ENCODE measurements around the gene SLC25A21. TPM values are rescaled to one million over a fixed set of nuclear protein-coding genes. Genes with fewer than 3 reads are reported as not detected.

Gene SLC25A21
- total and polyA plus RNA-seq, 10 donors = 0.06 to 1.1 (median 0.22) TPM; not detected in 2

DNA sequence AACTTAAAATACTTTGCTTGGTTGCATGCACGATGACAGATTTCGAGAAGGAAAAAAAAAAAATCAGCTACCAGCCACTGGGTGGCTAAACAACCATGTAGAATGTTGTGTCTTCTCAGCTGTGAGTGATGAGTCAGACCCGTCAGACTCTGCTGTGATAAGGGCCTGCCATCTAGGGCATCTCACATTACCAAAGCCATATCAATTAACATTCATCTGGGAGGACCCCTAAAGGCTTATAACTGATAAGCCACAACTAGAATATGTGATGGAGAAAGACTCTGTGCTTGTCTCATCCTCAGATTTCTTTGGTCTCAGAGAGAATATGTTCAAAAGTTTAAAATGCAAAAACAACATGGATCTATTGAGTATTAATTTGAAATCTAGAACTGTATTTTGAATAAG, 399.3 kb downstream of the SLC25A21 start:
- Histone ChIP-seq H3K4me3 (no peak overlapping the region), H3K27me3 (replicated peaks in 1 of 7) (no peaks in the 10 kb centered on the region), H3K27ac (no peak overlapping the region), H3K9me3 (peaks cover 0 to 3% (median 0%) of the 10 kb centered on the region in 8 donors), H3K36me3 (no peaks in the 10 kb centered on the region), H3K4me1 (no peaks in the 10 kb centered on the region)
- TF ChIP-seq CTCF (IDR thresholded peaks at IDR 0.05 in 8 of 11, conservative IDR thresholded peaks at IDR 0.05 in 3 of 11) = no peak
- 46 to 62% (median 59%) methylated on average over 3 of the region's 3 CpGs for WGBS, 5 donors
- intact Hi-C loops (cut with DNase I; ENCODE audit: low total_unique reads) = no loop called here
- DNase-seq = no peak

GRCh38 chr14:36771028-36771640, 401.3 kb downstream of the SLC25A21 start:
- no peak overlapping the region for H3K4me3 ChIP-seq
- intact Hi-C loops (cut with DNase I; ENCODE audit: low total_unique reads) = no loop called here
- TF ChIP-seq CTCF (IDR thresholded peaks at IDR 0.05 in 8 of 11, conservative IDR thresholded peaks at IDR 0.05 in 3 of 11) (no peak), POLR2AphosphoS5 (IDR thresholded peaks at IDR 0.05) (no peak), POLR2A (IDR thresholded peaks at IDR 0.05) (no peak)
- no peak overlapping the region for H3K27ac ChIP-seq
- 55 to 75% (median 66%) methylated on average over 4 of the region's 4 CpGs for WGBS, 5 donors
- no peaks in the 10 kb centered on the region for H3K27me3 ChIP-seq (replicated peaks in 1 of 7)
- DNase-seq = no peak
- no peaks in the 10 kb centered on the region for H3K36me3 ChIP-seq
- no peaks in the 10 kb centered on the region for H3K4me1 ChIP-seq
- no peaks in the 10 kb centered on the region for H3K9me3 ChIP-seq

- no peaks in the 10 kb centered on the region for H3K4me1 ChIP-seq
- H3K4me3 ChIP-seq = no peak overlapping the region
- DNase-seq = no peak
- intact Hi-C loops (cut with DNase I; ENCODE audit: low total_unique reads) = no loop called here
- 70 to 83% (median 80%) methylated on average over 4 of the region's 4 CpGs for WGBS, 5 donors
- no peaks in the 10 kb centered on the region for H3K9me3 ChIP-seq
- H3K36me3 ChIP-seq = no peaks in the 10 kb centered on the region
- H3K27me3 ChIP-seq (replicated peaks in 1 of 7) = no peaks in the 10 kb centered on the region
- no peak for TF ChIP-seq CTCF (IDR thresholded peaks at IDR 0.05 in 8 of 11, conservative IDR thresholded peaks at IDR 0.05 in 3 of 11)
- no peak for TF ChIP-seq POLR2A (IDR thresholded peaks at IDR 0.05)
- TF ChIP-seq POLR2AphosphoS5 (IDR thresholded peaks at IDR 0.05) = no peak
- H3K27ac ChIP-seq = no peak overlapping the region
Measured at GRCh38 chr14:36768638-36769337, 403.6 kb downstream of the SLC25A21 start.

DNA sequence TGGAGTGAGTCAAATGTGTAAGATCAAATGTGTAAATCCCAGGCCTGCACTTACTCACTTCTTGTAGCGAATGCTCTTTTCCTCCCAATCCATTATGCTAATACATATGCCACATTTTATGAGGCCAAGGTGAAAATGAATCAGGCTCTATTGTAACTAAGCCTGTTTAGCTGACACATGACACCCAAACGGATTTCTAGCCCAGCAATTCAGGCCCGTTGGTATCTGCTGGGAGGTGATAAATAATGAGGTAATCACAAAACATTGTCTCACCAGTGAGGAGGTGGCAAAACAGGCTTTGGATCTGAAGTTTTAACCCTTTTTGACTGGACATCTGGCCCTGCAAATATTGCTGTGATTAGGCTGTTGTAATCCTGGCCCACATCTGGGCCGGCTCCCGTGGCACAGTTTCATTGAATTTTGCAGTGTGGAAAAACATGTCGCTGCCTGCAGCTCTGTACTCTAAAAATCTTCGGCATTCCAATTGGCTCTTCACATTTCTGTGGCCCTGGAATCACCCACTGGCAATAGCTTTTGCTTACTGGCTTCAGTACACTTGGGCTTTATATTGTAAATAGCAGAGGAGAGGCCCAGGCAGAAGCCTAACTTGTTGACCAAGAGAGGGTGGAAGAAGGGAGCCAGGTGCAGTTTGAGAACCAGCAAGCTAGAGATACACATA, 404.7 kb downstream of the SLC25A21 start:
- no peak for TF ChIP-seq CTCF (IDR thresholded peaks at IDR 0.05 in 8 of 11, conservative IDR thresholded peaks at IDR 0.05 in 3 of 11)
- no peak for TF ChIP-seq POLR2A (IDR thresholded peaks at IDR 0.05)
- TF ChIP-seq POLR2AphosphoS5 (IDR thresholded peaks at IDR 0.05) = no peak
- intact Hi-C loops (cut with DNase I; ENCODE audit: low total_unique reads) = no loop called here
- Histone ChIP-seq H3K27me3 (replicated peaks in 1 of 7) (no peaks in the 10 kb centered on the region), H3K4me1 (no peaks in the 10 kb centered on the region), H3K27ac (no peak overlapping the region), H3K9me3 (no peaks in the 10 kb centered on the region), H3K36me3 (no peaks in the 10 kb centered on the region), H3K4me3 (no peak overlapping the region)
- 70 to 73% (median 71%) methylated on average over 7 of the region's 7 CpGs for WGBS, 5 donors
- no peak for DNase-seq
